Stimulated activated CD4-positive, alpha-beta T cell treated with anti-CD3 and anti-CD28 coated beads, Interleukin-15, amount 100 ng/mL, for 48 hours (primary cell): ENCODE measurements around the gene HECTD4.
A peak's percentile ranks its signal among the peaks of the same experiment; 100 is the strongest.
"Not testable (repeated sequence)": the region's sequence is repeated elsewhere in the genome, so short reads cannot be mapped to it uniquely, and the experiment has no call there.

Experiments used
- DNase-seq, 2 donors: peaks; one replicate each; pipeline ENCODE4 v3.0.0-alpha.2; 2020; ENCODE audit warnings: low read depth in 2 of 2

The HECTD4 gene

GRCh38 chr12:112381883-112382796 lies at the start of gene HECTD4:
HECTD4 (minus strand) TSS chr12:112382431; CDS start chr12:112382128, 303 bp downstream.
- peak; percentile 84 to 94 for DNase-seq

- DNase-seq: no peak
Measured at GRCh38 chr12:112431965-112432364, 49.7 kb upstream of the HECTD4 start.

- DNase-seq: peak in 1 of 2 donors; percentile 7
Measured at GRCh38 chr12:112430929-112431328, 48.7 kb upstream of the HECTD4 start.

GRCh38 chr12:112427760-112428159 lies 45.5 kb upstream of the HECTD4 start:
- no peak for DNase-seq

GRCh38 chr12:112425582-112426382 lies 43.6 kb upstream of the HECTD4 start:
- no peak for DNase-seq

- DNase-seq: no peak
Measured at GRCh38 chr12:112424126-112424525, 41.9 kb upstream of the HECTD4 start.

GRCh38 chr12:112422531-112422930 lies 40.3 kb upstream of the HECTD4 start:
- DNase-seq: no peak

- DNase-seq: no peak
Measured at GRCh38 chr12:112421363-112421762, 39.1 kb upstream of the HECTD4 start.

- DNase-seq: no peak
Measured at GRCh38 chr12:112420740-112421139, 38.5 kb upstream of the HECTD4 start.

GRCh38 chr12:112419297-112420133 lies 37.3 kb upstream of the HECTD4 start:
- peak in 1 of 2 donors; percentile 23 for DNase-seq

- DNase-seq: peak; percentile 78 to 88
Measured at GRCh38 chr12:112418608-112419296, 36.5 kb upstream of the HECTD4 start, which contains the start of gene PTPN11. PTPN11 (plus strand) TSS chr12:112418947; CDS start chr12:112419112, 165 bp downstream.

- DNase-seq: no peak
Measured at GRCh38 chr12:112418273-112418607, 36.0 kb upstream of the HECTD4 start.

GRCh38 chr12:112415457-112415856 lies 33.2 kb upstream of the HECTD4 start:
- DNase-seq: not testable (repeated sequence)

- no peak for DNase-seq
Measured at GRCh38 chr12:112413855-112414625, 31.8 kb upstream of the HECTD4 start.

- DNase-seq: no peak
Measured at GRCh38 chr12:112409906-112410244, 27.6 kb upstream of the HECTD4 start.

GRCh38 chr12:112409064-112409905 lies 27.1 kb upstream of the HECTD4 start, which contains the start of gene RPL6:
RPL6 (minus strand) TSS chr12:112409605; CDS start chr12:112408656, 949 bp downstream.
- peak; percentile 71 for DNase-seq

- DNase-seq: no peak
Measured at GRCh38 chr12:112408621-112409020, 26.4 kb upstream of the HECTD4 start.

GRCh38 chr12:112407683-112408082 lies 25.5 kb upstream of the HECTD4 start:
- DNase-seq: not testable (repeated sequence)
